HUES48 (cell line): ENCODE measurements around the gene WNT3.

Experiments
- H3K27ac ChIP-seq: one replicate; pipeline ENCODE4 v1.7.0; 2013; ENCODE audit warnings: low read depth, low read length, inconsistent platforms
- H3K27me3 ChIP-seq: 2 replicates; pipeline ENCODE4 v1.6.1; 2013; ENCODE audit warnings: mild to moderate bottlenecking, low read length; ENCODE audit not compliant: control insufficient read depth, insufficient read depth
- H3K36me3 ChIP-seq: 2 replicates; pipeline ENCODE4 v1.6.1; 2013; ENCODE audit warnings: low read length; ENCODE audit not compliant: control insufficient read depth, insufficient read depth
- H3K4me1 ChIP-seq: 2 replicates; pipeline ENCODE4 v1.6.1; 2013; ENCODE audit warnings: mild to moderate bottlenecking, low read length; ENCODE audit not compliant: control insufficient read depth, insufficient read depth
- H3K4me3 ChIP-seq: 2 replicates; pipeline ENCODE4 v1.5.1; 2013; ENCODE audit warnings: mild to moderate bottlenecking, low read depth, low read length
- H3K9ac ChIP-seq: 2 replicates; pipeline ENCODE4 v1.6.1; 2013; ENCODE audit warnings: mild to moderate bottlenecking, low read depth, low read length, moderate library complexity
- H3K9me3 ChIP-seq: 2 replicates; pipeline ENCODE4 v1.6.1; 2013; ENCODE audit warnings: low read length; ENCODE audit not compliant: control insufficient read depth, insufficient read depth

The WNT3 gene

GRCh38 chr17:46811978-46812583 is 6.4 kb downstream of the WNT3 start:
- no peaks in the 10 kb centered on the region for H3K36me3 ChIP-seq
- no peak overlapping the region for H3K9ac ChIP-seq
- peak overlapping the region; percentile 16 for H3K27ac ChIP-seq
- H3K9me3 ChIP-seq, result no peaks in the 10 kb centered on the region
- no peak overlapping the region for H3K4me3 ChIP-seq
- peaks cover 36% of the 10 kb centered on the region for H3K27me3 ChIP-seq
- peaks cover 25% of the 10 kb centered on the region for H3K4me1 ChIP-seq

DNA sequence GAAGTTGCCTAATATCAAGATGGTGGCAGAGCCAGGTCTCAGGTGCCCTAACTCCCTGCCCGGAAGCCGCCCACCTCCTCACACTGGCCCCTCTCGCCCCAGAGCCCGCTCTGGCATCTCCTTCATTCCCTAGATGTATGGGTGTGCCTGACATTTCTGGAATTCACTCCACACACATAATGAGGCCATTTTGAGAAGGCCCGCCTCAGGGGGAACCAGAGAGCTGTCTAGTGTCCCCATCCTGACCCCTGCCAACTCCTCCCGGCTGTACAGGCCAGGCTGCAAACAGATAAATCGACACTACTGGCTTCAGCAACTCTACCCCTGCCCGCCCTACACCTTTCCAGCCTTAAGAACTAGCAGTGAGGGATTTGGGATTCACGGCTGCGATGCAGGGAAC is 7.7 kb downstream of the WNT3 start:
- peaks cover 15% of the 10 kb centered on the region for H3K4me1 ChIP-seq
- peaks cover 23% of the 10 kb centered on the region for H3K27me3 ChIP-seq
- H3K9ac ChIP-seq, result no peak overlapping the region
- H3K27ac ChIP-seq, result no peak overlapping the region
- H3K4me3 ChIP-seq, result no peak overlapping the region
- no peaks in the 10 kb centered on the region for H3K36me3 ChIP-seq
- no peaks in the 10 kb centered on the region for H3K9me3 ChIP-seq

- Histone ChIP-seq H3K27me3 (peaks cover 13% of the 10 kb centered on the region; the same call in 1 of the 2 replicates), H3K9ac (no peak overlapping the region), H3K27ac (no peak overlapping the region), H3K4me3 (no peak overlapping the region), H3K4me1 (peaks cover 6% of the 10 kb centered on the region), H3K9me3 (no peaks in the 10 kb centered on the region), H3K36me3 (no peaks in the 10 kb centered on the region)
Measured at GRCh38 chr17:46809110-46809571, 9.4 kb downstream of the WNT3 start.

DNA sequence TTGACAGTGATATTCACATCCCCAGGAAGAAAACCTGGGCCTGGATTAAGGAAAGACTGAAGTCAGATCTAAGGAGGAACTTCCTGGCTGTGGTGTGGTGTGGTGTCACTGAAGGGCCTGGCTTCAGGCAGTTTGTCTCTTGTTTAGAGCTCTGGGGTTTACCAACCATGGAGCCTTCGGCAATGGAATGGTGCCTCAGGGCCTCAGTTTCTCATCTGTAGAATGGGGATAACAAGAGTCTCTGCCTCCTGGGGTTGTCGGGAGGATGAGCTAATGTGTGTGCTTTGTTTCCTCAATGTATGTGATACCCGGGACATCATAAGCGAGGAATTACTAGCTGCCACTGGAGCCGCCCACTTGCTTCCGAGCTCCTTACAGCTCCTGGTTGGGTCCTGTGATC is 12.7 kb downstream of the WNT3 start:
- H3K27me3 ChIP-seq, result no peaks in the 10 kb centered on the region
- H3K4me1 ChIP-seq, result peaks cover 5% of the 10 kb centered on the region
- no peak overlapping the region for H3K4me3 ChIP-seq
- H3K36me3 ChIP-seq, result no peaks in the 10 kb centered on the region
- no peak overlapping the region for H3K27ac ChIP-seq
- no peak overlapping the region for H3K9ac ChIP-seq
- H3K9me3 ChIP-seq, result no peaks in the 10 kb centered on the region

DNA sequence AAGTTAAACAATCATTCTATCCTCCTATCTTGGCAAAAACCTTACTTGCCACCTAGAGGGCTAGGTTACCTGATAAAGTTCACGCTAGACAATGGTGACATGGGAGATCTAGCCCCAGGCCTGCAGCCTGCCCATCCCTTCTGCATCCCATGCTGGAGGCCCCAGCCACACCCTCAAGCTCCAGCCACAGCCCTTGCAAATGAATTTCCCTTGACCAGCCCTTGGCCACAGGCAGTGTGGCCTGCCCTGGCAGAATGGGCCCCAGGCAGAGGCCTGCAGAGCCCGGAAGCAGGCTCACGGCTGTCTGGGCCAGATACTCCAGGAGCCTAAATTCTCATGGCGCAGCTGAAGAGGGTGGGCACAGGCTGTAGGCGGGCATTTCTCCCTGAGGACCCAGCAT is 14.9 kb downstream of the WNT3 start:
- no peaks in the 10 kb centered on the region for H3K36me3 ChIP-seq
- H3K27me3 ChIP-seq, result no peaks in the 10 kb centered on the region
- no peak overlapping the region for H3K27ac ChIP-seq
- no peaks in the 10 kb centered on the region for H3K4me1 ChIP-seq
- no peak overlapping the region for H3K4me3 ChIP-seq
- no peaks in the 10 kb centered on the region for H3K9me3 ChIP-seq
- H3K9ac ChIP-seq, result no peak overlapping the region

DNA sequence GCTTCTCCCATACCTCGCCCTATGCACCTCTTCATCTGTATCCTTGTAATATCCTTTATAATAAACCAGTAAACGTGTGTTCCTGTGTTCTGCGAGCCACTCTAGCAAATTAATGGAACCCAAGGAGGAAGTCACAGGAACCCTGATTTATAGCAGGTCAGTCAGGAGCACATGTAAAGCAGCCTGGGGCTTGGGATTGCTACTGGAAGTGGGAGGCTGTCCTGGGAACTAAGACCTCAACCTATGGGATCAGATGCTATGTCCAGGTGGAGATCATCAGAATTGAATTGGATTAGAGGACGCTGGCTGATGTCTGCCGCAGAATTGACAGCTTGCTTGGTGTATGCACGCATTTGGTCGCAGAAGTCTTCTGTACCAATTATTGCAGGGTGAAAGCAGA is 15.7 kb downstream of the WNT3 start:
- Histone ChIP-seq H3K27me3 (no peaks in the 10 kb centered on the region), H3K9me3 (no peaks in the 10 kb centered on the region), H3K27ac (no peak overlapping the region), H3K9ac (no peak overlapping the region), H3K36me3 (no peaks in the 10 kb centered on the region), H3K4me1 (no peaks in the 10 kb centered on the region), H3K4me3 (no peak overlapping the region)

DNA sequence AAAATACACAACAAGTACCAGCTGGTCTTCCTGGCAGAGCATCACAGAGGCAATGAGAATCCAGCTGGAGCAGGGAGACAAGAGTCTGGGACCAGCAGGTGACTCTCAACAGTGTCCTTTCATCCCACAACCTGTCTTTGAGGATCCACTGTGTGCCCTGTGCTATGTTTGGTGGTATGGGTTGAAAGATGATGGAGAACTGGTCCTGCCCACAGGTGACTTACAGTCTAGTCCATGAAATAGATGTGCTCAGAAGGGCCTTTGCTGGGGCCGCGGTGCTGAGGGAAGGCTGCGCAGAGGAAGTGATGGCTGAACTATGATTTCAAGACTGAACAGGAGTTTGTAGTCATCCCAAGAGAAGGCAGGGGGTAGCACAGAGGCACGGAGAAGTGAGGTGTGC is 17.9 kb downstream of the WNT3 start:
- Histone ChIP-seq H3K36me3 (no peaks in the 10 kb centered on the region), H3K4me1 (no peaks in the 10 kb centered on the region; the same call in 1 of the 2 replicates), H3K27me3 (no peaks in the 10 kb centered on the region), H3K9ac (no peak overlapping the region), H3K27ac (no peak overlapping the region), H3K9me3 (no peaks in the 10 kb centered on the region), H3K4me3 (no peak overlapping the region)

GRCh38 chr17:46796956-46797530 is 21.4 kb downstream of the WNT3 start:
- H3K9ac ChIP-seq, result no peak overlapping the region
- no peaks in the 10 kb centered on the region for H3K36me3 ChIP-seq
- H3K9me3 ChIP-seq, result no peaks in the 10 kb centered on the region
- H3K27ac ChIP-seq, result no peak overlapping the region
- no peak overlapping the region for H3K4me3 ChIP-seq
- H3K4me1 ChIP-seq, result no peaks in the 10 kb centered on the region; the same call in 1 of the 2 replicates
- peaks cover 15% of the 10 kb centered on the region; the same call in 1 of the 2 replicates for H3K27me3 ChIP-seq

DNA sequence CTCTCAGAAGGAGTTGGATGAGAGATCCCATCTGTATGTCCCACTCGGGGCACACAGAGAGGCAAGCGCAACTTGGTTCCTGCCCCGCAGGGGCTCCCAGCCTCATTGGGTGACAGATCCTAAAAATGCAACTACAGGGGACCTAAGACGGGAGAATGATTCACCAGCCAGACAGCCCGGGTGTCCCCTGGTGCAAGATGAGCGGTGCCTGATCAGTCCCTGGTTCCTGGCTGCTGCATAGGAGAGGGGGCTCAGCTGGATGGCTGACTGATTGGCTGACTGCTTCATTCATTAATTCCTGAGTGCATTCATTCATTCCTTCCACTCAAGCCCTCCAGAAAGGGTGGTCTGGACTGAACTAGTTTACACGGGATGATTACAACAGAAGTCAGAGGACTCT is 22.0 kb downstream of the WNT3 start:
- peaks cover 20% of the 10 kb centered on the region for H3K27me3 ChIP-seq
- H3K27ac ChIP-seq, result no peak overlapping the region
- H3K4me1 ChIP-seq, result no peaks in the 10 kb centered on the region; the same call in 1 of the 2 replicates
- no peaks in the 10 kb centered on the region for H3K36me3 ChIP-seq
- H3K4me3 ChIP-seq, result no peak overlapping the region
- no peaks in the 10 kb centered on the region for H3K9me3 ChIP-seq
- H3K9ac ChIP-seq, result no peak overlapping the region

DNA sequence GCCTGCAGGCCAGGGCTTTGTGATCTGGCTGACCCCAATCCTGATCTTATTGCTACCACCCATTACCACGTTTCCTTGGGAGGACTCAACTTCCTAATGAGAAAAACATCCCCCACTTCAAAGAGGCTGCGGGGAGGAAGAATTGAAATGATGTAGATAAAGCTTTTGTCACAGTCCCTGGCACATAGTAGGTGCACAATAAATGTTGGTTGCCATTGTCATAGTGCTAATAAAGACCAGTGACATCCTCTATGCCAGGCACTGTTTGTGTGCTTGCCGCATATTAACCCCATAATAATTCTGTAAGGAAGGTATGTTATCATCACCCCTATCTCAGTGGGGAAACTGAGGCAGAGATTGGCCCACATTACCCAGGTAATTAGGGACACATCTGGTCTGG is 22.4 kb downstream of the WNT3 start:
- H3K27ac ChIP-seq, result no peak overlapping the region
- H3K4me3 ChIP-seq, result no peak overlapping the region
- peaks cover 24% of the 10 kb centered on the region for H3K27me3 ChIP-seq
- H3K36me3 ChIP-seq, result no peaks in the 10 kb centered on the region
- H3K9me3 ChIP-seq, result no peaks in the 10 kb centered on the region
- no peak overlapping the region for H3K9ac ChIP-seq
- no peaks in the 10 kb centered on the region; the same call in 1 of the 2 replicates for H3K4me1 ChIP-seq

DNA sequence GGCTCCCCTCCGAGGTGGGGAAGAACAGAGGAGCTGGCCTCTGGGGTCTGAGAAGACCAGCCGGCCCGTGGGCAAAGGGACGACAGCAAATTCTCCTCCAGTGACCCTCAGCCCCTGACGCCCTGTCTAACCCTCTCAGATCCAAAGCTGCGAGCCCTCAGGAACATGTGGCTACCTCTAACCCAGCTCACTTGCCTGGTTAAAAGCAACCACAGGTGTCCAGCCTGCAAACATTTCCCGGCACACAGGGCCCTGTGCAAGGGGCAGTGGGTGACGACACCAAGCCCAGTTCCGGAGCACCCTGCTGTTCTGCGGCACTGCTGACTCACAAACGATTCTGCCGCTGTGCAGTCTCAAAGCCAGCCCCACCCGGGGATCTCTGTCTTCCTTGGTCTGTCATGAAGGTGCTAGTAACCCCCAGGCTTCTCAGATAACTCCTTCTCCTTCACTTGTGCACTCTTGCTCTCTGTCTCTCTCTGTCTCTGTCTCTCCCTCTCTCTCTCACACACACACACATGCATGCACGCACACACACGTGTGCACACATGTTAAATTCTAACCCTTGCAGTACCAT is 23.0 kb downstream of the WNT3 start:
- Histone ChIP-seq H3K9me3 (no peaks in the 10 kb centered on the region), H3K9ac (no peak overlapping the region), H3K27me3 (peaks cover 30% of the 10 kb centered on the region), H3K27ac (no peak overlapping the region), H3K4me1 (no peaks in the 10 kb centered on the region; the same call in 1 of the 2 replicates), H3K36me3 (no peaks in the 10 kb centered on the region), H3K4me3 (no peak overlapping the region)
